ENCODE data around the gene ANKRD52.

The ANKRD52 gene

DNA sequence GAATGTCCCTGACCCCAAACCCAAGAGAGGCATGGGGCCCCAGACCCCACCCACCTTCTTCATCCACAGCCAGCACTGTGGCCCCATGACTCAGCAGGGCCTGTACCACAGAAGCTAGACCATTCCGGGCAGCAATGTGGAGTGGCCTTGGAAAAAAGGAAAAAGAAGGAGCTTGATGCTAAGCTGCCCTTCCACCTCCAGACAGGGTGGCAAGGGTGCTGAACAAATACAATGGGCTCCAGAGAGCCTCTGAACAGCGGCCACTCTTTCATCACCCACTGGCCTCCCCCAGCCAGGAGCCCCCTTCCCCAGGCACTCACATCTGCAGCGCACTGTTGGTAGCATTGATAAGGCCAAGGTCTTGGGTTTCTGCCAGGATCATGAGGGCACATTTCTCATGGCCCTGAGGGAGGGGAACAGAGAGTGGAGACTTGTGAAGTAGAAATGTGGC is 14.4 kb downstream of the ANKRD52 start:
- in situ Hi-C loops (cut with HindIII; ENCODE audit: low sequenced_read_pairs), result no loop called here

DNA sequence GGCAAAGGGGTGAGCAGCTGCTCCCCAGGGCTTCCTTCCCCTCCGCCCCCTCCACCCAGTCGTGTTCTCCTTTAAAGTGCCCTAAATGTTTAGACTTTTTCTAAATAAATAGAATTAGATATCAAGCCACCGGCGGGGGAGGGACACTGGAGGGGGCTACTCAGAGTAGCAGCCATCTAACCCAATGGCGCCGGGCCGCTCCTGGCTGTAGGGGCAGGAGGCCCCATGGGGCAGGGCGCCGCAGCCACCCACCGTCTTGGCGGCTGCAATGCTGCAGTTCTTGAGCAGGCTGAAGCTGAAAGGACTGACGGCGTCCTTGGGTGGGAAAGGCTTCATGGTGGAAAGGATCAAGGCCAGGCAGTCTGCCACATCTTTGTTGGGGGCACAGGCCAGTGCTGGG is 15.2 kb downstream of the ANKRD52 start:
- in situ Hi-C loops (cut with HindIII; ENCODE audit: low sequenced_read_pairs), result no loop called here

DNA sequence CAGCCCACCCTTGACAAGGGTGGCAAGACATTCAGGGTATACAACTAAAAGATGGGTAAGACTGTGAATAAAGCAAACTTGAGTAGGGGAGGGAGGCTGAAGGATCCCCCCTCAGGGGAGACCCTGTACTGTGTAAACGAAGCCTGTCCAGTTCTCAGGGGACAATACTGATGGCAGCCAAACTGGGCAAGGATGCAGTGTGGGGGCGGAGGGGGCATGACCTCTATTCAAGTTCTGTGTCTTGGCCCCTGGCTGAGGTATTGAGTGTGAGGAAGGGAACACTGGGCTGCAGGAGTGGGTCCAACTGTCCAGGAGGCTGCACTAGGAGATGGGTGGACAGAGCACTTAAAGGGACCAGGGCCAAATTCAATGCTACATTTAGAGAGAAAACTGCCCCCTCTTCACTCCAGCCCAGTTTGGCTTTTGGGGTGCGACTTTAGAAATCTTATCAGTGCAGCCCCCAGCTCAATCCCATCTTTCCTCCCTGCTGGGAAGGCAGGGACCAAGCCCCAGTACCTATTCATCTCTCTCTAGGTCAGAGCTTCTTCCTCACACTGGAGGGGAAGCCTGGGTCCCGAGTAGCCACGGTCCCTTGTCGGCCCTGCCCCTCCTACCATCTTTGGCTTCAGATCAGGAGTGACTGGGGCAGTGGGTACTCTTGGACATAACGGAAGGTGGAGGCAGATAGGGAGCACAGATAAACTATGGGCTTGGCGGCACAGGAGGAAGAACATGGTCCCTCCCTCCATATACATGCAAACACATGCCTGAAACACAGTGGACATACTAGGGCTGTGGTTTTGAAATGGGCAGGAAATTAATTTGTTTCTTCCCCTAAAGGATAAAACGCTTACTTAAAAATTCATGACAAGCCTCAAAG is 16.5 kb downstream of the ANKRD52 start:
- in situ Hi-C loops (cut with HindIII; ENCODE audit: low sequenced_read_pairs), result no loop called here

DNA sequence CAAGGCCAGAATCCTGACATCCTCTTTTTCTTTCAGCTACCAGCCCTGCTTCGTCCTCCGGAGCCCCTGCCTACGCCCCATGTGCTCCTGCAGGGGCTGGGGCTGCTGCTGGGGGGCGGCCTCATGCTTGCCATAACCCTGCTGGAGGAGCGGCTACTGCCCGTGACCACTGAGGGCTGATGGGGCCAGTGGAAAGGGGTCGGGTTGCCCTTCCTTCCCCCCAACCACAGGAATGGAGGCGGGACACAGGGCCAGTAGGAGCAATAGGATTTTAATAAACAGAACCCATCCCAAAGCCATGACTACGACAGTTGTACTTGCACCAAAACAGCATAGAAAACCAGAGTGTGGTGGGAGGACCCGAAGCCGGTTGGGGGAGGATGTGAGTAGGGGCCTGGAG is 20.6 kb downstream of the ANKRD52 start:
- in situ Hi-C loops (cut with HindIII; ENCODE audit: low sequenced_read_pairs), result no loop called here

DNA sequence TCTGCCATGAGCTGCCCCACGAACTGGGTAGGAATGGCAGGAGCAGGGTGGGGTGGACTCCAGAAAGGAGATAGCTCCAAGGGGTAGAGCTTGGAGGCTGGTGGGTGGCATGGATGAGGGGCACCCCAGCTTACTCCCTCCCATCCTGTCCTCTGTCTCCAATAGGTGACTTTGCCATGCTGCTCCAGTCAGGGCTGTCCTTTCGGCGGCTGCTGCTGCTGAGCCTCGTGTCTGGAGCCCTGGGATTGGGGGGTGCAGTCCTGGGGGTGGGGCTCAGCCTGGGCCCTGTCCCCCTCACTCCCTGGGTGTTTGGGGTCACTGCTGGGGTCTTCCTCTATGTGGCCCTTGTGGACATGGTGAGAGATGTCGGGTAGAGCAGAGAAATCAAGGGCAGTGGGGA is 21.2 kb downstream of the ANKRD52 start:
- in situ Hi-C loops (cut with HindIII; ENCODE audit: low sequenced_read_pairs), result no loop called here

DNA sequence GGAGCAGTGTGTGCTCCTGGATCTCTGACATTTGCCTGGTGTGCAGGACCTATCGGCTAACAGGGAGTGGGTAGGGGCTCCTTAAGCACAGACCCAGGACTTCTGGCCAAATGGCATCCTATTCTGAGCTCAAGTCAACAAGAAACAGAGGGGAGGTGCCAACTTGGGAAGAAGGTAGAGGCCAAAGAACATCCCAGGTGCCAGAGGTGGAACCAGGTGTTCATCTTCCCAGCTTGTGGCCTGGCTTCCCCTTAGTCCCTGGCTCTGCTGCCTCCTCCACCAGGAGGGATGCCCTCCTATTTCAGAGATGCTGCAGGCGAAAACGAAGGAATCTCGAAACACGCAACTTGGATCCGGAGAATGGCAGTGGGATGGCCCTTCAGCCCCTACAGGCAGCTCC is 22.1 kb downstream of the ANKRD52 start:
- in situ Hi-C loops (cut with HindIII; ENCODE audit: low sequenced_read_pairs), result no loop called here

GRCh38 chr12:56234746-56235436 is 23.3 kb downstream of the ANKRD52 start:
- in situ Hi-C loops (cut with HindIII; ENCODE audit: low sequenced_read_pairs), result no loop called here

- in situ Hi-C loops (cut with HindIII; ENCODE audit: low sequenced_read_pairs), result no loop called here
Measured at GRCh38 chr12:56231184-56231582, 27.0 kb downstream of the ANKRD52 start.

DNA sequence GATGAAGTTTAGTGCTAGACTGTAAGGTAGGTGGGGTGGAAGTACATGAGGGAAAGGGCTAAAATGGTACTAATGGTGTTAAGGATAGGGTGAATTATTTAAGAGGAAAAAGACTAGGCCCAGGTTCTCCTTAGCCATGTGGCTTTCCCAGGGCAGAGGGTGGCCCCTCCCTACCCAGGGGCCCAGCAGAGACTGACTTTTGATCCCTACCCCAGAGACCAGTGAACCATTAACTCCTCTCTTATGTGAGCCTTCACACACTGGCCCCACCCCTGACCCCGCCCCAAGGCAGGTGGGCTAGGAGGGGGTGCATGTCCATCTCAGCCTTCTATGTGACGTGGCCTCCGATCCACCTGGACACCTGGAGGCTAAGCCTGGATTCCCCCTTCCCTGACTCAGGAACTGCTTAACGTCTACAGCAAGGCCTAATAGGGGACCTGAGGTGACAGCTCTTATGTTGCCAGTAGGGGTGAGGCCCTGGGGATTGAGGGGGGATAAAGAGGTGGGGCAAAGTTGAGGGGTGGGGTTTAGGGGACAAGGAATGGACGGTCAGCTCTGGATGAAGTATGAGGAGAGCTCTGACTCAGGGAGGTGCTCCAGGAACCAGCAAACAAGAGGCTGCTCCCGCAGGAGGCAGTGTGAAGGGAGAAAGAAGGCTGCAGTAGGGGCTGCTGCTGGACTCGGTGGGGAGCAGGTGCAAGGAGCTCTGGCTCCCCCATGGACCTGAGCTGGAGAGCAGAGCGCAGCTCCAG is 27.6 kb downstream of the ANKRD52 start:
- in situ Hi-C loops (cut with HindIII; ENCODE audit: low sequenced_read_pairs), result no loop called here

- in situ Hi-C loops (cut with HindIII; ENCODE audit: low sequenced_read_pairs), result no loop called here
Measured at GRCh38 chr12:56229916-56230431, 28.2 kb downstream of the ANKRD52 start, which contains the start of gene SLC39A5. Gene SLC39A5 (plus strand): TSS chr12:56230051. CDS start chr12:56231275, 1,224 bp downstream.

- in situ Hi-C loops (cut with HindIII; ENCODE audit: low sequenced_read_pairs), result no loop called here
Measured at GRCh38 chr12:56229082-56229481, 29.1 kb downstream of the ANKRD52 start.

GRCh38 chr12:56224954-56225353 is 33.2 kb downstream of the ANKRD52 start:
- in situ Hi-C loops (cut with HindIII; ENCODE audit: low sequenced_read_pairs), result loop anchor here (5.0 kb wide), 1 partner anchor 38 kb away; the partner anchor contains the start of gene SMARCC2

DNA sequence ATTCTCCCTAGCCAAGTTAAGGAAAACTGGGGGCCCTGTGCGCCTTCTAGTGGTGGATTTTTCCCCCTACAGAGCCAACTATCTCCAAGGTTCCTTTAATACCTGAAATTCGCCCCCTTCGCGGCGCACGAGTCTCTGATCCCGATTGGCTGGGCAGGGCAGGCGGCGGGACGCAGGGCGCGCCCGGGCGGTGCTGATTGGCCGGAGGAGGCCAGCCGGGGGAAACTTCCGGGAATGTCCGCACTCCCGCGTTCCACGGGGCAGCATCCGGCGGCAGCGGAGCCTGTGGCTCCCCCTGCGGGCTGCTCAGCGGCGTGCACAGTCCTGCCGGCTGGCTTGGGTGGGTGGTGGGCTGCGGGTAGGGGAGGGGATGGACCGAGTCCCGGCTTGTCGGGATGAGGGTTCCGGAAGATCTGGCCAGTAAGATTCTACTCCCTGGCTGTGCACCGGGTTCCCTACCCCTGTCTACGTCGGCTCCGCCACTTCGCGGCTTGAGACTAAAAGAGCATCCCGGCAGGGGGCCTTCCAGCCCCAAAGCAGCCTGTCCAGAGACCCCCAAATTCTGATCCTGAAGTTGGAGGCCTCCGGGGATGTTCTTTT is 34.0 kb downstream of the ANKRD52 start, which contains the start of gene NABP2:
Gene NABP2 (plus strand): TSS at position 241 of the 600 bp plus-strand sequence. CDS start 515 bp downstream, outside the sequence.
- in situ Hi-C loops (cut with HindIII; ENCODE audit: low sequenced_read_pairs), result loop anchor here (5.0 kb wide), 1 partner anchor 37 kb away; the partner anchor contains the start of gene SMARCC2

- in situ Hi-C loops (cut with HindIII; ENCODE audit: low sequenced_read_pairs), result loop anchor here (5.0 kb wide), 1 partner anchor 36 kb away; the partner anchor contains the start of gene SMARCC2
Measured at GRCh38 chr12:56223571-56224101, 34.5 kb downstream of the ANKRD52 start.

DNA sequence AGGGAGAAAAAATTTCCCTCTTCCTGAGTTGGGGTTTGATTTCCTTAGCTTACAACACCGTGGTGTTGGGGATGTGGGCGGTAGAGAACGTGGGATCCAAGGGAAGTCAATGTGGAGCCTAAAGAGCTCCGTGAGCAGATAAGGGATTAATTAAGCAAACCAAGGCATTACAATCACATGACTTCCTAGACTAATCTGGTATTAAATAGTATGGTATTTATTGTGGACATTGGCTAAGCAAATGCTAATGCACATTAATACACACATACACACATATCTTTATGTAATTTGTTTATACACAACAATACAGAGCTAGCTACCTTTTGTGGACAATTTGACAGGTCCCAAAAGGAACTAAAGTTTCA is 35.7 kb downstream of the ANKRD52 start:
- in situ Hi-C loops (cut with HindIII; ENCODE audit: low sequenced_read_pairs), result loop anchor here (5.0 kb wide), 1 partner anchor 35 kb away; the partner anchor contains the start of gene SMARCC2

- in situ Hi-C loops (cut with HindIII; ENCODE audit: low sequenced_read_pairs), result loop anchor here (5.0 kb wide), 1 partner anchor 35 kb away; the partner anchor contains the start of gene SMARCC2
Measured at GRCh38 chr12:56221757-56222530, 36.2 kb downstream of the ANKRD52 start, which contains the start of gene RNF41. Gene RNF41 (minus strand): TSS chr12:56221922. CDS start chr12:56214047, 7,875 bp downstream.

DNA sequence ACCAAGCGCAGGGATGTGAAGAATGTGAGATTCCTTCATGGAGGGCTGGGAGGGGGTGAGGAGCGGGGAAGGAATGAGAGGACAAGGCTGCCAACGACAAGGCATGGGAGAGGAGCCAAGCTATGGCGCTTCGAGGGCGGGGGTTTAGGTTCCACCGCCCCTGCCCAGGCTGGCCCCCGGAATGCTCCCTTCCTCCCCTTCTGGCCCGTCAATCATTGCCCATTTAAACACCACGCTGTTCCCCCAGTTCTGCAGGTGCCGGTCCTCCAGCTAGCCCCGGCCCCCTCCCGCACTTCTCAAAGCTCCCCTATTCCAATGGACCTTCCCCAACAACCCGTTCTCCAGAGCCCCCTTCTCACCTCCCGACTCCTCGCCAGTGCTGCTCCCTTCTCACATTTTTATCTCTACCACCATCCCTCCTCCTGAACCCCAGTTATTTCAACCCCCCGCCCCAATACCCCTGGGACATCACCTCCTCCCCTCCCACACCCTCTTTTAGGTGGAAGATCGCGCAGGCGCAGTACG is 36.9 kb downstream of the ANKRD52 start:
- in situ Hi-C loops (cut with HindIII; ENCODE audit: low sequenced_read_pairs), result loop anchor here (5.0 kb wide), 1 partner anchor 34 kb away; the partner anchor contains the start of gene SMARCC2

- in situ Hi-C loops (cut with HindIII; ENCODE audit: low sequenced_read_pairs), result loop anchor here (5.0 kb wide), 1 partner anchor 33 kb away; the partner anchor contains the start of gene SMARCC2
Measured at GRCh38 chr12:56220611-56221231, 37.5 kb downstream of the ANKRD52 start.

Measured in endothelial cell of hepatic sinusoid (primary cell).